ENCODE results near the gene ZBTB46.

Gene ZBTB46

GRCh38 chr20:63774306-63774705, 56.8 kb downstream of the ZBTB46 start:
- no peak for DNase-seq (ENCODE audit: low spot score)
- Histone ChIP-seq H3K4me3 (no peak overlapping the region), H3K27ac (no peak overlapping the region)
- TF ChIP-seq, protein P1, sequence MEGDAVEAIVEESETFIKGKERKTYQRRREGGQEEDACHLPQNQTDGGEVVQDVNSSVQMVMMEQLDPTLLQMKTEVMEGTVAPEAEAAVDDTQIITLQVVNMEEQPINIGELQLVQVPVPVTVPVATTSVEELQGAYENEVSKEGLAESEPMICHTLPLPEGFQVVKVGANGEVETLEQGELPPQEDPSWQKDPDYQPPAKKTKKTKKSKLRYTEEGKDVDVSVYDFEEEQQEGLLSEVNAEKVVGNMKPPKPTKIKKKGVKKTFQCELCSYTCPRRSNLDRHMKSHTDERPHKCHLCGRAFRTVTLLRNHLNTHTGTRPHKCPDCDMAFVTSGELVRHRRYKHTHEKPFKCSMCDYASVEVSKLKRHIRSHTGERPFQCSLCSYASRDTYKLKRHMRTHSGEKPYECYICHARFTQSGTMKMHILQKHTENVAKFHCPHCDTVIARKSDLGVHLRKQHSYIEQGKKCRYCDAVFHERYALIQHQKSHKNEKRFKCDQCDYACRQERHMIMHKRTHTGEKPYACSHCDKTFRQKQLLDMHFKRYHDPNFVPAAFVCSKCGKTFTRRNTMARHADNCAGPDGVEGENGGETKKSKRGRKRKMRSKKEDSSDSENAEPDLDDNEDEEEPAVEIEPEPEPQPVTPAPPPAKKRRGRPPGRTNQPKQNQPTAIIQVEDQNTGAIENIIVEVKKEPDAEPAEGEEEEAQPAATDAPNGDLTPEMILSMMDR (IDR thresholded peaks at IDR 0.05) = no peak

DNA sequence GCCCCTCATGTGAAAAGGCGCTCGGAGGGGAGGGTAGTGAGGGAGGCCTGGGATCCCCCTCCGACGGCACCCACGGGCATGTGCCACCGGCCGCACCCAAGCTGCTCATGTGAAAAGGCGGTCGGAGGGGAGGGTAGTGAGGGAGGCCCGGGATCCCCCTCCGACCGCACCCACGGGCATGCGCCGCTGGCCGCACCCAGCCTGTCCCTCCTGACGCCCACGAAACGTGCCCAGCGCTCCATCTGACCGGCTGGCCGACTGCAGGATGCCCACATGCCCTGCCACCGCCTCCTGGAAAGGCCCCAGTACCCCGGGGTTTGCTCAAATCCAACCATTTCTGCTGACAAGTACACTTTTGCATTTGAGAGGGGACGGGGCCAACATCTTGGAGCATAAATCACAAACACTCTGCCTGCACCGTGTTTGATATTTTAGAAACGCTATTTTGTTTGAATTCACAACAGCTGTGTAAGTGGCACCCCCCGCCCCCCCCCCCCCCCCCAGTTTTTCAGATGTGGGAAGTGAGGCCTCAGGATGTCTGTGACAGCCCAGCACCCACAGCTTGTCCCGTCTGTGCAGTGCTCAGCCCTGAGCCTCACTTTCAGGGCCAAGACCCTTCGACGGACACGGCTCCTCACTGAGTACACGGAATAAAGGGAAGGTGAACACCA, 57.4 kb downstream of the ZBTB46 start:
- TF ChIP-seq, protein P1 (IDR thresholded peaks at IDR 0.05) = no peak
- H3K27ac ChIP-seq = no peak overlapping the region
- no peak for DNase-seq (ENCODE audit: low spot score)
- H3K4me3 ChIP-seq = no peak overlapping the region

DNA sequence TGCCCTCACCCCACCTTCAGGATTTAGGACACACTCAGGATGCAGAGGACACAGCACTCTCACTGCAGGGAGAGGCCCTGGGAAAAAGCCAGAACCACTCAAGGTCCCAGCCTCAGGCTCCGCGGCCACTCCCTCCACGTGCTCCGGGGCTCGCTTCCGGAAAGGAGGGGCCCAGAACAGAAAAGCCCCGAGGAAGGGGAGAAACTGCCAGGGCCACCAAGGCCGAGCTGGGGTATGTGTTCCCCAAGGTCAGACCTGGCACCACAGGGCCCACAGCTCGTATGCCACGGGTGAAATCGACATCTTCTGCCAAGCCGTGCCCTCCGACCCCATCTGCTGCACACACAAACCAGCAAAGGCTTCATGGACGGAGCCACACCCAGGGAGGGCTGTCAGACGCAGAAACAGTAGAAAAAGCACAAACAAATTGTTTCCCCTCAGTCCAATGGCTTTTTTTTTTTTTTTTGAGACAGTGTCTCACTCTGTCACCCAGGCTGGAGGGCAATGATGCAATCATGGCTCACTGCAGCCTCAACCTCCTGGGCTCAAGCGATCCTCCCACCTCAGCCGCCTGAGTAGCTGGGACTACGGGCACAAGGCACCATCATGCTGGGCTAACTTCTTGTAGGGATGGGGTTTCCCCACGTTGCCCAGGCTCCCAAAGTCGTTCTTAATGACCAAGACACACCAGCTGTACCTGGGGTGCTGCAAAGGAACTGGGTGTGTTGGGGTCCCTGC, 58.1 kb downstream of the ZBTB46 start:
- DNase-seq (ENCODE audit: low spot score) = no peak
- H3K4me3 ChIP-seq = no peak overlapping the region
- TF ChIP-seq, protein P1 (IDR thresholded peaks at IDR 0.05) = no peak
- H3K27ac ChIP-seq = no peak overlapping the region

DNA sequence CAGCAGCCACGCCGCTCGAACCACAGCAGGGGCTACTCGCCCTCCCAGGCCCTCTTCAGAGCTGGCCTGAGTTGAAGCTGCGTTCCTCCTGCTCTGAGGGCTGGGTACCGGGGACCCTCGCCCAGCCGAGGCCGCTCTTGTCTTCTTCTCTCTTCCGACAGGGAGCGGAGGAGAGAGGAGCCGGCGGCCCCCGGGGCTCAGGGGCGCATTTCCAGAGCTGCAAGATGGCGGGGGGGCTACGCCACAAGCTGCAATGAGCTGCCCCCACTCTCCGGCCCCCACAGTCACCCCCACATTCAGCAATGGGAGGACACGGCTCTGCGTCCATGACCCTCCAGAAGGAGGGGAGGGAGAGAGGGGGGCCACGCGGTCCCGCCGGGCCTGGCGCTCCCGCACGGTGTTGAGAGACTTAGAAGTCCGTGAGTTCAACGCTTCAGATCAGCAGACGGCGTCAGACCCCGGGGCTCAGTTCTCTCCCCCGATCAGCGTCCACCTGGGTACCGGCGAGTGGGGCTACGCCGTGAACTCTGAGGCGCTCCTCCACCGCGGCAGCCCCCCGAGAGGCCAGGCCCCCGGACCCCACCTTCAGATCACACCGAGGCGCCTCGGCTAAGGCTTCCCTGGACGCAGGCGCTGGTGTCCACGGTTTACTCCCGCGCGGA, 59.9 kb downstream of the ZBTB46 start:
- DNase-seq (ENCODE audit: low spot score) = no peak
- TF ChIP-seq, protein P1 (IDR thresholded peaks at IDR 0.05) = no peak
- Histone ChIP-seq H3K27ac (no peak overlapping the region), H3K4me3 (no peak overlapping the region)

GRCh38 chr20:63769891-63770474, 61.1 kb downstream of the ZBTB46 start:
- no peak overlapping the region for H3K4me3 ChIP-seq
- DNase-seq (ENCODE audit: low spot score) = no peak
- H3K27ac ChIP-seq = no peak overlapping the region
- TF ChIP-seq, protein P1 (IDR thresholded peaks at IDR 0.05) = no peak

GRCh38 chr20:63768591-63769515, 62.2 kb downstream of the ZBTB46 start:
- DNase-seq (ENCODE audit: low spot score) = no peak
- Histone ChIP-seq H3K4me3 (no peak overlapping the region), H3K27ac (no peak overlapping the region)
- TF ChIP-seq, protein P1 (IDR thresholded peaks at IDR 0.05) = no peak
